GM12878 (cell line): ENCODE measurements around the gene PMIS2.

Experiments used
- ESRRA ChIP-seq: IDR thresholded peaks from 2 replicates; pipeline ENCODE4 v1.6.1; 2012; ENCODE audit warnings: mild to moderate bottlenecking, low read length, improper control_type of control experiment
- EZH2 ChIP-seq: IDR thresholded peaks from 2 replicates; pipeline ENCODE4 v1.6.1; 2012; ENCODE audit warnings: low read depth, mild to moderate bottlenecking, control low read depth, inconsistent platforms, low read length, borderline replicate concordance; ENCODE audit not compliant: control insufficient read depth
- JUND ChIP-seq: IDR thresholded peaks from 2 replicates; pipeline ENCODE4 v1.6.1; 2012; ENCODE audit warnings: low read depth, mild to moderate bottlenecking, low read length, improper control_type of control experiment, moderate library complexity
- MTA2 ChIP-seq: fragments of 450-650 bp; IDR thresholded peaks from 2 replicates; pipeline ENCODE4 v1.6.1; 2016; ENCODE audit warnings: low read depth, mild to moderate bottlenecking, moderate library complexity
- MYC ChIP-seq: IDR thresholded peaks from 2 replicates; pipeline ENCODE4 v1.6.1; 2011; ENCODE audit warnings: mild to moderate bottlenecking, low read length, moderate library complexity, inconsistent platforms; ENCODE audit not compliant: insufficient read depth, insufficient replicate concordance, insufficient read length, severe bottlenecking
- POLR2A ChIP-seq: IDR thresholded peaks from 2 replicates; pipeline ENCODE4 v1.6.1; 2011; ENCODE audit warnings: low read depth, mild to moderate bottlenecking, low read length
- POLR2AphosphoS5 ChIP-seq: IDR thresholded peaks from 2 replicates; pipeline ENCODE4 v1.6.1; 2011; ENCODE audit warnings: mild to moderate bottlenecking, low read length, inconsistent platforms
- RAD51 ChIP-seq: fragments of 450-650 bp; IDR thresholded peaks from 2 replicates; pipeline ENCODE4 v1.6.1; 2016; ENCODE audit warnings: moderate library complexity, mild to moderate bottlenecking, inconsistent platforms
- SIN3A ChIP-seq: IDR thresholded peaks from 2 replicates; pipeline ENCODE4 v1.6.1; 2012; ENCODE audit warnings: low read depth, low read length, improper control_type of control experiment
- TF ChIP-seq, protein P1 (sequence below): IDR thresholded peaks from 2 replicates; pipeline ENCODE4 v1.6.1; 2012; ENCODE audit warnings: mild to moderate bottlenecking, low read depth, low read length
- TF ChIP-seq, protein P2 (sequence below): IDR thresholded peaks from 2 replicates; pipeline ENCODE4 v1.6.1; 2012; ENCODE audit warnings: low read depth, low read length, improper control_type of control experiment
- TF ChIP-seq, protein P3 (sequence below): IDR thresholded peaks from 2 replicates; pipeline ENCODE4 v1.6.1; 2012; ENCODE audit warnings: low read depth, low read length, improper control_type of control experiment
- TF ChIP-seq, protein P4 (sequence below), 3 experiments: IDR thresholded peaks in 2 of 3; conservative IDR thresholded peaks in 1 of 3; 2 replicates each; pipeline ENCODE4 v1.5.1; 2011; ENCODE audit warnings: low read depth in 3 of 3, low read length in 3 of 3, mild to moderate bottlenecking in 3 of 3, control low read depth in 2 of 3, moderate library complexity in 2 of 3, inconsistent platforms in 1 of 3, mixed read lengths in 1 of 3; ENCODE audit not compliant: control insufficient read depth in 2 of 3, insufficient read depth in 1 of 3; ENCODE audit errors: extremely low read depth in 1 of 3

DNA sequence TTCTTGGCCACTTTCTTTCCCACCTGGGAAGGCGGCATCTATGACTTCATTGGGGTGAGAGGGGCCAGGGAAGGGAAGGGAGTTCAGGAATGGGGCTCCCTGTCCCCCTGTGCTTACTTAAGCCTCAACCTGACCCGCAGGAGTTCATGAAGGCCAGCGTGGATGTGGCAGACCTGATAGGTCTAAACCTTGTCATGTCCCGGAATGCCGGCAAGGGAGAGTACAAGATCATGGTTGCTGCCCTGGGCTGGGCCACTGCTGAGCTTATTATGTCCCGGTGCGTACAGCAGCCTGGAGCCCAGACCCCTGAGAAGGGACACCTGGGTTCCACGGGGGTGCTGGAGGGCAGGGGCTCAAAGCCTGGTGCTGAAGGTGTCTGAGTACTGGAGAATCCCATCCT lies 39.4 kb upstream of the PMIS2 start:
- TF ChIP-seq POLR2AphosphoS5 (no peak), RAD51 (no peak), EZH2 (no peak), JUND (no peak), MTA2 (no peak), POLR2A (no peak), MYC (no peak), SIN3A (no peak), ESRRA (no peak)
- TF ChIP-seq, protein P1, sequence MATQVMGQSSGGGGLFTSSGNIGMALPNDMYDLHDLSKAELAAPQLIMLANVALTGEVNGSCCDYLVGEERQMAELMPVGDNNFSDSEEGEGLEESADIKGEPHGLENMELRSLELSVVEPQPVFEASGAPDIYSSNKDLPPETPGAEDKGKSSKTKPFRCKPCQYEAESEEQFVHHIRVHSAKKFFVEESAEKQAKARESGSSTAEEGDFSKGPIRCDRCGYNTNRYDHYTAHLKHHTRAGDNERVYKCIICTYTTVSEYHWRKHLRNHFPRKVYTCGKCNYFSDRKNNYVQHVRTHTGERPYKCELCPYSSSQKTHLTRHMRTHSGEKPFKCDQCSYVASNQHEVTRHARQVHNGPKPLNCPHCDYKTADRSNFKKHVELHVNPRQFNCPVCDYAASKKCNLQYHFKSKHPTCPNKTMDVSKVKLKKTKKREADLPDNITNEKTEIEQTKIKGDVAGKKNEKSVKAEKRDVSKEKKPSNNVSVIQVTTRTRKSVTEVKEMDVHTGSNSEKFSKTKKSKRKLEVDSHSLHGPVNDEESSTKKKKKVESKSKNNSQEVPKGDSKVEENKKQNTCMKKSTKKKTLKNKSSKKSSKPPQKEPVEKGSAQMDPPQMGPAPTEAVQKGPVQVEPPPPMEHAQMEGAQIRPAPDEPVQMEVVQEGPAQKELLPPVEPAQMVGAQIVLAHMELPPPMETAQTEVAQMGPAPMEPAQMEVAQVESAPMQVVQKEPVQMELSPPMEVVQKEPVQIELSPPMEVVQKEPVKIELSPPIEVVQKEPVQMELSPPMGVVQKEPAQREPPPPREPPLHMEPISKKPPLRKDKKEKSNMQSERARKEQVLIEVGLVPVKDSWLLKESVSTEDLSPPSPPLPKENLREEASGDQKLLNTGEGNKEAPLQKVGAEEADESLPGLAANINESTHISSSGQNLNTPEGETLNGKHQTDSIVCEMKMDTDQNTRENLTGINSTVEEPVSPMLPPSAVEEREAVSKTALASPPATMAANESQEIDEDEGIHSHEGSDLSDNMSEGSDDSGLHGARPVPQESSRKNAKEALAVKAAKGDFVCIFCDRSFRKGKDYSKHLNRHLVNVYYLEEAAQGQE: no peak
- TF ChIP-seq, protein P2, sequence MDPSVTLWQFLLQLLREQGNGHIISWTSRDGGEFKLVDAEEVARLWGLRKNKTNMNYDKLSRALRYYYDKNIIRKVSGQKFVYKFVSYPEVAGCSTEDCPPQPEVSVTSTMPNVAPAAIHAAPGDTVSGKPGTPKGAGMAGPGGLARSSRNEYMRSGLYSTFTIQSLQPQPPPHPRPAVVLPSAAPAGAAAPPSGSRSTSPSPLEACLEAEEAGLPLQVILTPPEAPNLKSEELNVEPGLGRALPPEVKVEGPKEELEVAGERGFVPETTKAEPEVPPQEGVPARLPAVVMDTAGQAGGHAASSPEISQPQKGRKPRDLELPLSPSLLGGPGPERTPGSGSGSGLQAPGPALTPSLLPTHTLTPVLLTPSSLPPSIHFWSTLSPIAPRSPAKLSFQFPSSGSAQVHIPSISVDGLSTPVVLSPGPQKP: no peak
- TF ChIP-seq, protein P3, sequence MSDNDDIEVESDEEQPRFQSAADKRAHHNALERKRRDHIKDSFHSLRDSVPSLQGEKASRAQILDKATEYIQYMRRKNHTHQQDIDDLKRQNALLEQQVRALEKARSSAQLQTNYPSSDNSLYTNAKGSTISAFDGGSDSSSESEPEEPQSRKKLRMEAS: no peak
- TF ChIP-seq, protein P4, sequence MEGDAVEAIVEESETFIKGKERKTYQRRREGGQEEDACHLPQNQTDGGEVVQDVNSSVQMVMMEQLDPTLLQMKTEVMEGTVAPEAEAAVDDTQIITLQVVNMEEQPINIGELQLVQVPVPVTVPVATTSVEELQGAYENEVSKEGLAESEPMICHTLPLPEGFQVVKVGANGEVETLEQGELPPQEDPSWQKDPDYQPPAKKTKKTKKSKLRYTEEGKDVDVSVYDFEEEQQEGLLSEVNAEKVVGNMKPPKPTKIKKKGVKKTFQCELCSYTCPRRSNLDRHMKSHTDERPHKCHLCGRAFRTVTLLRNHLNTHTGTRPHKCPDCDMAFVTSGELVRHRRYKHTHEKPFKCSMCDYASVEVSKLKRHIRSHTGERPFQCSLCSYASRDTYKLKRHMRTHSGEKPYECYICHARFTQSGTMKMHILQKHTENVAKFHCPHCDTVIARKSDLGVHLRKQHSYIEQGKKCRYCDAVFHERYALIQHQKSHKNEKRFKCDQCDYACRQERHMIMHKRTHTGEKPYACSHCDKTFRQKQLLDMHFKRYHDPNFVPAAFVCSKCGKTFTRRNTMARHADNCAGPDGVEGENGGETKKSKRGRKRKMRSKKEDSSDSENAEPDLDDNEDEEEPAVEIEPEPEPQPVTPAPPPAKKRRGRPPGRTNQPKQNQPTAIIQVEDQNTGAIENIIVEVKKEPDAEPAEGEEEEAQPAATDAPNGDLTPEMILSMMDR (IDR thresholded peaks at IDR 0.05 in 2 of 3, conservative IDR thresholded peaks at IDR 0.05 in 1 of 3; ENCODE audit: control insufficient read depth in 2 of 3, extremely low read depth in 1 of 3, insufficient read depth in 1 of 3, low read depth in 3 of 3, low read length in 3 of 3): no peak
